GM19467 (cell line): ENCODE data around the gene RFK.

ENCODE experiments used
- ATAC-seq: cut with Tn5 transposase; IDR thresholded peaks from one replicate; pipeline ENCODE4 v1.9.1; 2021; ENCODE audit warnings: mild to moderate bottlenecking, moderate library complexity; ENCODE audit not compliant: unreplicated experiment

RFK gene

GRCh38 chr9:76336027-76336426 lies 58.2 kb downstream of the RFK start:
- ATAC-seq = no peak
